Measurements from ENCODE around the gene PCYT2. TPM values are rescaled to one million over a fixed set of nuclear protein-coding genes. Genes with fewer than 3 reads are reported as not detected.
A peak's percentile ranks its signal among the peaks of the same experiment; 100 is the strongest.

Gene PCYT2
- total and polyA plus RNA-seq, 9 of the 15 experiments (the other 6 are each of a cell fraction or from before 2014, with no cell fraction given), result 0.92 to 134 (median 82.5) TPM

GRCh38 chr17:81932333-81932983 lies 21.3 kb upstream of the PCYT2 start:
- Histone ChIP-seq H3K27ac (ENCODE audit: extremely low read depth, low read depth, low read length) (peak overlapping the region; percentile 23), H3K9me1 (ENCODE audit: control insufficient read depth, insufficient read depth, low read length) (peaks cover 13% of the 10 kb centered on the region), H3K4me3 (no peak overlapping the region), H4K20me1 (replicated peaks; ENCODE audit: control insufficient read depth, insufficient read depth, low read length) (peaks cover 7% of the 10 kb centered on the region), H3K79me2 (ENCODE audit: control insufficient read depth, insufficient read depth, low read length) (peaks cover 42% of the 10 kb centered on the region), H3K27me3 (ENCODE audit: control insufficient read depth in 2 of 2, insufficient read depth in 2 of 2, low read length in 2 of 2) (no peaks in the 10 kb centered on the region), H3K4me2 (ENCODE audit: insufficient read depth, low read length) (peak overlapping the region; percentile 10; the same call in 1 of the 2 replicates), H3K4me1 (replicated peaks in 1 of 2; ENCODE audit: control insufficient read depth in 2 of 2, insufficient read depth in 2 of 2, low read length in 2 of 2) (peaks cover 39 to 99% of the 10 kb centered on the region in 2 experiments), H2AFZ (ENCODE audit: low read depth, low read length) (no peak overlapping the region), H3K36me3 (ENCODE audit: control insufficient read depth, insufficient read depth, low read length) (peaks cover 36% of the 10 kb centered on the region; the same call in 2 of the 3 replicates), H3K9ac (ENCODE audit: insufficient read depth in 1 of 2, low read depth in 2 of 2, low read length in 2 of 2) (peak overlapping the region in 1 of 2 experiments; percentile 89; a peak in 2 of 4 replicates), H3K9me3 (replicated peaks; ENCODE audit: control insufficient read depth, insufficient read depth, low read depth, low read length) (no peaks in the 10 kb centered on the region)
- in situ Hi-C loops (cut with MboI) (no loop called here), intact Hi-C loops (cut with micrococcal nuclease) (no loop called here)
- ATAC-seq (peak; percentile 12), DNase-seq (ENCODE audit: extremely low read depth in 1 of 4, low spot score in 3 of 4) (peak in 2 of 4 experiments; percentile 57 to 85), FAIRE-seq (peak; percentile 93)
- WGBS (ENCODE audit: insufficient coverage, low coverage, missing lambda C conversion rate), result 17% methylated on average over 7 of the region's 9 CpGs
- TSS peak; percentile 27 for BruUV-seq (replicated peaks)
- CTCF ChIA-PET (ENCODE audit: low intra/inter-chr PET ratio), result no interaction called here
- POLR2A ChIA-PET, result interaction anchor here (0.6 to 2.3 kb wide), 6 partner anchors 12 to 205 kb away, joined by 3 to 7 read pairs (median 3); no protein-coding TSS in a partner anchor
- TF ChIP-seq STAT5A (IDR thresholded peaks at IDR 0.05; ENCODE audit: borderline replicate concordance, low read length) (0 out of 2 replicates have a peak, but pooled peaks have one; percentile 28), ZNF511 (CRISPR knock-in tag; IDR thresholded peaks at IDR 0.05) (no peak), NFIC (IDR thresholded peaks at IDR 0.05) (peak; percentile 20; the same call in 1 of the 2 replicates), RCOR1 (IDR thresholded peaks at IDR 0.05; ENCODE audit: borderline replicate concordance in 1 of 2, low read depth in 2 of 2, low read length in 2 of 2) (peak; percentile 30 to 58; a peak in 3 of 4 replicates), ESRRA (IDR thresholded peaks at IDR 0.05; ENCODE audit: borderline replicate concordance, low read depth) (0 out of 2 replicates have a peak, but pooled peaks have one; percentile 34), POLR2A (conservative IDR thresholded peaks at IDR 0.05) (peak; percentile 13; the same call in 1 of the 2 replicates), SIN3A (IDR thresholded peaks at IDR 0.05; ENCODE audit: borderline replicate concordance in 2 of 2, control insufficient read depth in 1 of 2, low read depth in 2 of 2, low read length in 2 of 2) (0 out of 4 replicates have a peak, but pooled peaks of 1 of the 2 experiments have one; percentile 51), THRAP3 (IDR thresholded peaks at IDR 0.05; ENCODE audit: borderline replicate concordance) (no peak), SMARCE1 (IDR thresholded peaks at IDR 0.05) (peak; percentile 23; the same call in 1 of the 2 replicates), ETV6 (IDR thresholded peaks at IDR 0.05; ENCODE audit: borderline replicate concordance in 1 of 2, low read depth in 2 of 2, low read length in 1 of 2) (no peak), ETV6 (CRISPR knock-in tag; IDR thresholded peaks at IDR 0.05; ENCODE audit: borderline replicate concordance) (no peak), SUPT5H (IDR thresholded peaks at IDR 0.05) (0 out of 2 replicates have a peak, but pooled peaks have one; percentile 2), EWSR1 (IDR thresholded peaks at IDR 0.05; ENCODE audit: borderline replicate concordance, low read depth, partially characterized antibody) (no peak), RUNX1 (IDR thresholded peaks at IDR 0.05; ENCODE audit: low read depth) (peak; percentile 67; the same call in 1 of the 2 replicates), TEAD4 (IDR thresholded peaks at IDR 0.05; ENCODE audit: low read length) (peak; percentile 59), TEAD4 (CRISPR knock-in tag; IDR thresholded peaks at IDR 0.05; ENCODE audit: borderline replicate concordance) (no peak), ZNF143 (CRISPR knock-in tag; IDR thresholded peaks at IDR 0.05) (no peak), ZSCAN32 (CRISPR knock-in tag; IDR thresholded peaks at IDR 0.05) (no peak), ARID1B (IDR thresholded peaks at IDR 0.05) (peak; percentile 57; the same call in 1 of the 2 replicates), TCF3 (CRISPR knock-in tag; IDR thresholded peaks at IDR 0.05) (peak; percentile 64)
